ENCODE data around the gene NFASC.

Gene NFASC

DNA sequence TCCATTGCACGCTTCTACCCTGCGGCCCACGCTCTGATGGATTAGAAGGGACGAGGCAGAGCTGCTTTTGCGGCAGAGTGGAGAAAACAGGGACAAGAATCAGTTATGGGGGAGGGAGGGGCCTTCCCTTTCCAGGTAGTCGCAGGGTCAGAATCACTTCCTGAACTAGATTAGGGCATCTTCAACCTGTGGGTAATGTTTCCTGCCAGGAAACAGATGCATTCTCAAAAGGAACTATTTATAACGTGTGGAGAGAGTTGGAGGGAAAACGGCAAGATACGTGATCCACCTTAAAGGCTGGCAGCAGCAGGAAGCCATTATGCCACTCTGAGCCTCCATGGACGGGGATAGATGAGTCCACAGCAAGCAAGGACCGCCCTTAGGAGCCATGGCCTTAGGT is 112.5 kb downstream of the NFASC start:
- DNase-seq (ENCODE audit: low read depth in 2 of 2) = no peak

DNA sequence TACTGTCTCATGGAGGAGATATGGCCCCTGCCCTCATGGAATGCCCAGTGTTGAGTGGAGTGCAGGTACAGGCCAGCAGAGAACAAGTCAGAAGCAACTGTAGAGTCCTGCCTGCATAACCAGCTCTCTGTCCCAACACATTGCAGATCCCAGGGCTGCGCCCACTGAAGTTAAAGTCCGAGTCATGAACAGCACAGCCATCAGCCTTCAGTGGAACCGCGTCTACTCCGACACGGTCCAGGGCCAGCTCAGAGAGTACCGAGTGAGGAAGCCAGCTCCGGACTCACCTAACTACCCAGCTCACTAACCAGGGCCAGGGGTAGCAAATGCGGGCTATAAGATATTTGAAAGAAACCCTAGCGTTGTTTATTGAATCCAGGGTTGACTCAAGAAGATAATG is 113.2 kb downstream of the NFASC start:
- DNase-seq (ENCODE audit: low read depth in 2 of 2) = no peak

DNA sequence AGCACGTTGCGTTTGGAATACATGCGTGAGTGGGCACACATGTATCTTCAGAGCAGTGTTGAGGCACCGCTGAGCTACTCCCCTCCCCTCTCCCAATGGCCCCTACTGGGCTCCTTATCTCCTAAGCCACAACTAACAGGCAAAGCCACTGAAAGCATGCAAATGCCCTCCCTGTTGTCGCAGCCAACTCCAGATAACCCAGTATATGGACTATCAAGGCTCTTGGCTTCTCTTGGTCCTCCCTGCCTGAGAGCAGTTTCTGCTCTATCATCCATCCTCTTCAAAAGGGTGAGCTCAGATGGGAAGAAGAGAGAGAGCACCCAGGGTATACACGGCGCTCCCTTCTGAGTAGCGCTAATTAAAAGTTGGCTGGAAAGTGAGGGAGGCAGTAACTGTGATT is 113.8 kb downstream of the NFASC start:
- DNase-seq (ENCODE audit: low read depth in 2 of 2) = no peak

DNA sequence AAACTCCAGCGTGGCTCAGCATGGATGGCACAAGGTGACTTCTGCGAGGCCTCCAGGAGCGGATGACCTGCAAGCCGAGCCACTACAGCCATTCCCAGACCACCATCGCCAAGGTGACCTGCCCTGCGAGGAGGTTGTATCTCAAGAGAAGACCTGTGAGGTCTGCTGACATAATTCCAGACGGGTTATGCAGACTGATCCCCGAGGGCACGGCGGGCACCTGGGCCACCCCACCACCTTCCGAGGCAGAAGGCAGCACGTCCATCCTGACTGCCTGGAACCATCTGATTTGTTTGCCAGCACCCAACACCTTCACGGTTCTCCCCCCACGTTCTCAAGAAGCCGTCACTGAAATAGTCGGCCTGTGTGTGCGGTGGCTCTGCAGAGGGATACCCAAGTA is 115.5 kb downstream of the NFASC start:
- DNase-seq (ENCODE audit: low read depth in 2 of 2) = no peak

DNA sequence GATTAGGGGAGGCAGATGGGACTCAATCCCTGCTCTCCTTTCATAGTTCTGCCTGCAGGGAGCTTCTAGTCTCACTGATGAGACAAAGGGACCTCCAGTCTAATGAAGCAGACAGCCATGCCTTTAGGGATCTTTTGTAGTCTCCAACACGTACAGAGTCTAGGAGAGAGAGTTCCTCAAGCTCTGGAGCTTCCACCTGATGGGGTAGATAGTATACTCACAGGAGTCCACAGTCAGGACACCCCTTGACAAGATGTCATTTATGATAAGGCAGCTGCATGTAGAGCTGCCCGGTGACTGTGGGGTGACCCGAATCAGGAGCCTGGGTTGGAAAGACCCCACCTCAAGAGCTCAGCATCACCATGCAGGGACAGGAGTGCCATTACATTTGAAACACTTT is 117.0 kb downstream of the NFASC start:
- DNase-seq (ENCODE audit: low read depth in 2 of 2) = no peak

DNA sequence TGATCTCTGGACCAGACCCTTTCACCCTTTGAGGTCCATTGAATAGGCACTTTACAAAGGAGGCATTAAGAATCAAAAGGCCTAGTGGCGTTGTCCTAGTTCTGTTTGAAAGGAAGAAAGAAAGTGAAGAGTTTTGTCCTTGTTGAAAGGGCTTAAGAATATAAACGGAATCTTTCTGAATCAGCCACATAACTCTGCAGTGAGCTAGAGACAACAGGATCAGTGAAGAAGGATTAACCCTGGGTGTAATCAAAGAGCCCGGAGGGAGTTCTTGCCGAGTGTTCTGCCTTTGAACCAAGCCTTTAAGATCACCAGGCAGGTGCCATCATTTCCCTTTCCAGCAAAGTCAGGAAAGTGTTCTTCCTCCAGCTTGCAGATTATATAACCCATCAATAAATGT is 117.5 kb downstream of the NFASC start:
- DNase-seq (ENCODE audit: low read depth in 2 of 2) = no peak

DNA sequence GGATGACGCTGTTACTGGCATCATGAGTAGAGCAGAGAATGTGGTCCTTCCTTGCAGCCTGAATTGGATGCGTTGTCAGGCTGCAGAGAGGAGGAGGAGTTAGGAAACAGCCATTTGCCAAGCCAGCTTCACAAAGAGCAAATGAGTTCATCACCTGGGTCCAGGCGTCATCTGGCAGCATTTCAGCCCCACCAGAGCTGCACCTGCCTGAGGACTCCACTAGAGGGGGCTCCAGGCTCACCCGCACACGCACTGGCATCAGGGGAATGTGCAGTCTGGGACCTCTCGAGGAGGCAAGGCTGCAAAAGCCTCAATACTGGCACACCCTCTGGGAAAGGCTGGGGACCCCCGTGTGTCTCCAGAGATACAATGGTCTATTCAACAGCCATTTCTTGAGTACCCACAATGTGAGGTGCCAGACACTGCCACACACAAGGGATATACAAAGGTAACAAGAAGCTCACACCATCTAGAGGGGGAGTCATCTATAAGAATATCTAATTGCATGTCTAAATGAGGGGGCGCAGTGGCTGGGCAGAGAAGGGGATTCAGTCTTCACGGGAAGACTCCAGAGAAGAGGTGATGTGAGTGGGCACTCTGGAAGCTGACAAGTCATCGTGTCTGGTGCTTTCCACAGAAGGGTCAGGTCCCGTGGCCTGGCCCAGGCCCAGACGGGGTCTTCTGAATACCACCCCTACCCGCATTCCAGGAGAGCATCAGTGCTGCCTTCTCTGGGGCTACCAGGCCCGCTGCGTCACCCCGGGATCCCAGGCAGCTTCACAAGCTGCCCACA is 118.8 kb downstream of the NFASC start:
- peak; percentile 34 to 55 for DNase-seq (ENCODE audit: low read depth in 2 of 2)

DNA sequence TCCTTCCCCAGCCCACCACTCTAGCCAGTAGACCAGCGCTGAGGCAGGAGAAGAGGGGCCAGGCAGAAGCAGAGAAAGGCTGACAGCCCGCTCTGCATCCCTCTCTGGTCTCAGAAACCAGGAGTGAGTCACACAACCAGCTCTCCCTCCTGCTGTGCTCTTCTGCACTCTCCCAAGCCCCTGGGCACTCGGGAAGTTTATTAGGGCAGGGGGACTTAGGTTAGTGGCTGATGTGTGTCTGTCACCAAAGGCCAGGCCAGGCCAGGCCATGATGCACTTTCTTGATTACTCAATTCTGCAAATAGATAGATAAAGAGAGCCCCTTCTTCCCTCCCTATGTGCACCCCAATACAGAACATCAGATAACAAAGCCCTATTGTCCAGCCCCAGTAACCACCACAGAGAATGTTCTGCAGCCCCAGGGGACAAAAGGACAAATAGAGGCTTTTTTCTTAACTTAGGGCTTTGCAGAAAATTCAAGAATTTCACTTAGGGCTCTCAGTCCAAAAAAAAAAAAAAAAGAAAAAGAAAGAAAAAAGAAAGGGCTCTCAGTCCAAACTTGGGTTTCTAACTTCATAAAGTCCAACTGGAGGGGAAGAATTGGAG is 119.5 kb downstream of the NFASC start:
- DNase-seq (ENCODE audit: low read depth in 2 of 2) = no peak

DNA sequence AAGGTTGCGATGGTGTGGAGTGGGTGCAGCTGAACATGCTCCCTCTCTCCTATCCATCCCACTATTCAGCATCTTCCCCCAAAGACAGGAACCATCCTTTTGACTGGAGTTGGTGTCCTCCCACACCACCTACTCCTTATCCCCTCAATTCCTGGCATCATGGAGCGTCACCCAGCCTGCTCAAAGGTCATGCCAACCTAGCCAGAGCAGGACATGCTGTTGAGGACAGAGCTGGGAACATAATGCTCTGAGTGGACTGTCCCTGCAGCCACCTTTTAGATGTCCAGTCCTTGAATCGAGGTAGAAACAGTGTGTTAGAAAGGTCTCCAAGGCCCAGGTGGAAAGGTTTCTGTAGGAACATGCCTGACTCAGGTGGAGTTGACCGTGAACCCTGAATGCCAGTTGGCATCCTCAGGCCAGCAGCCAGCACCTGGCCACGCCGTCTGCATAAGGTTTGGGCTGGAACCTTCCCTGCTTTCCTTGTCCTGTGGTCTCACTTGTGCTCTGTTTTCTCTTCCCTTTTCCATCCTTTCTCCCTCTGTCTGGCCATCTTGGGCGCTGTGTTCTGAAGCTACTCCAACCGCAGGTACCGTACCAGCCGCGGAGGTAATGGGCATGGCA is 120.2 kb downstream of the NFASC start:
- no peak for DNase-seq (ENCODE audit: low read depth in 2 of 2)

DNA sequence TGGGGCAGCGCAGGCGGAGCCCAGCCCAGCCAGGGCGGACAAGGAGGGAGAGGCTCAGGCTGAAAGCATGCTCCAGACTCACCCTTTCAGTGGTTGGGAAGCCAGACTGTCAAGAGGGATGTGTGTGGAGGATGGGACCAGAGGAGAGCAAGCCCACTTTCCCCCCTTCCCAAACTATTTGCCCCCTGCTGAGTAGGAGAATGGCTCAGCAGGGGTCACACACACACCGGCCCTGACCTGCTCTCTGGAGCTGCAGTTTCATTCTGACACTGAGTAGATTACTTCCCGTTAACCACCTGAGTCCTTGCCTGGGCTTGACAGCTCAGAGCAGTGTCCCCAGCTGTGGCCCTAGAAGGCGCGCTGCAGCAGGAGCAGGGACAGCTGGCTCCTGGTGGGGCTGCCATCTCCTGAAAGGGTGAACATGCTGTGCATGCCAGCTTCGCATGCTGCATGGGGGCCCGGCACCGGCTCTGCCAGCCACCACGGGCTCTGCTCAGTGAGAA is 120.7 kb downstream of the NFASC start:
- DNase-seq (ENCODE audit: low read depth in 2 of 2) = no peak

DNA sequence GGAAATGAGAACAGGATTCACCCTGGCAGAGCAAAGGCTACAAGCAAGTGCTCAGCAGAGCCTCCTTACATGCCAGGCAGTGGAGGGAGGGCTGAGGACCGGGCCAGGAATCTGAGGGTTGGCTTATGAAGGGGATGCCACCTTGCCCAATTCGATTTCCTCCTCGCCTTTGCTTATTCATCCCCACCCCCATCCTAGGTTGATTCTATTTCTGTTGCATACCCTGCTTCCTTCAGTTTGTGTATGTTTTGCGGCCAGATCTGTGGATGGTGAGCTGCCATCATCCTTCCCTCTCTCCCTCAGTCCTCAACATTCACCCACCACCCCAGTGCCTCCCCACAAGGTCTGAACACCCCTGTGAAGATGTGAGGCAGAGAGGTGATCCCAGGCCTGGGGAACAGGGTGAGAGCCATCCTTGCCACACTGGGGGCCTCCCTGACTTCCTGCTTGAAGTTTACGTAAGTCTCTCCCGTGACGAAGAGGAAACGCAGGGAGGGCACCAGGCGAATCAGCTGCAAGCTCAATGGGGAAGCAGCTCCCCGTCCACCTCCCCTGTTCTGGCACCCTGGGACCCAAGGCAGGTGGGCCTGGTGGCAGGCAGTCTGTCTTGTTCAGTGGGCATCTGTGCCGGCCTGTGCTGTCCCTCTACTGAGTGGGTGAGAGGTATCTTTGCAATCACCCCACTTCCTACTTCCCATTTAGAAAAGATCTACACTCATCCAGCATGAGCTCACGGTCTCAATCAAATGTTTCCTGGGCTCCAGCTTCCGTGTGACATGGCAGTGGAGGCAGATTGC is 121.7 kb downstream of the NFASC start:
- no peak for DNase-seq (ENCODE audit: low read depth in 2 of 2)

DNA sequence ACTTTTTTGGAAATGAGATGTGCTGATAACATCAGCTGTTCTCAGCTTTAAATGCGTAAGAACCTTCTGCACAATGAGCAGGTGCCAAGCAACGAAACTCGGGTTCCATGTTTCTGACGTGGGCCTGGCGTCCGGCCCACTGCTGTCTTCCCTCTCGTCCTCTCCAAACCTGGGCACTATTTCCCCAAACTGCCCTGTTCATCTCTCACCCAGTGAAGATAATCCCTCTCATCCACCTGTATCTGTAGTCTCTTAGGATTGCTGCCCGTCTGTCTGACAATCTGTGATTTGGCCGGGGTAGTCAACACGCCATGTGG is 122.3 kb downstream of the NFASC start:
- no peak for DNase-seq (ENCODE audit: low read depth in 2 of 2)

DNA sequence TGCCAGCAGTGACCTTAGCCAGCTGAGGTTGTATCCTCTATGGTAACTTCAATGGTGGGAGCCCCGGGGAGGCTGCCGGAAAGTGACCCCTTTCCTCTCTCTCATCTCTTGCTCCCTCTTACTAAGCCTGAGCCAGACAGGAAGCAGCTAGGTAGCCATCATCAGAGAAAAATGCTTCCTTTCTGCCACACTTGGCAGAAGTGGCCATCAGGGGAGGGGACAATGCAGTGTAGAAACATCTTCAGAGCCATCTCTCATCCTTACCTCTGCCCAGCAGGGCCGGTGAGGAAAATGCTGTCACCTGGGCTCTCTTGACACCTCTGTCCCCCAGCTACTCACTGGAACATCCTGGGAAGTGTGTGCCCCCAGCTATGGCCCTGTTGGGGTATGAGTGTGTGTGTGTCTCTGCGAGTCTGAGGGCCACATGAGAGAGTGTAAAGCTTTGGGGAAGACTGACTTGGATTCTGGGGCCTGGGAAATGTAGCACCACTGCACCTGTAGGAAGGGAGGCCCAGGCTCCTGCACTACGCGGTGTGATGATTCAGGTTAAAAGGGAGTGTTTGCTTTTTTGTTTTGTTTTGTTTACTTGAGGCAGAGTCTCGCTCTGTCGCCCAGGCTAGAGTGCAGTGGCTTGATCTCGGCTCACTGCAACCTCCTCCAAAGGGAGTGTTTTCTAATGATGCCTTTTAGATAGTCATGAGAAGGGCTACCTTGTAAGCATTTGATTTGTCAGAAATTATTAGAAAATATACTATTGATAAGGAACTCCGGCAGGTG is 123.6 kb downstream of the NFASC start:
- DNase-seq (ENCODE audit: low read depth in 2 of 2) = no peak

DNA sequence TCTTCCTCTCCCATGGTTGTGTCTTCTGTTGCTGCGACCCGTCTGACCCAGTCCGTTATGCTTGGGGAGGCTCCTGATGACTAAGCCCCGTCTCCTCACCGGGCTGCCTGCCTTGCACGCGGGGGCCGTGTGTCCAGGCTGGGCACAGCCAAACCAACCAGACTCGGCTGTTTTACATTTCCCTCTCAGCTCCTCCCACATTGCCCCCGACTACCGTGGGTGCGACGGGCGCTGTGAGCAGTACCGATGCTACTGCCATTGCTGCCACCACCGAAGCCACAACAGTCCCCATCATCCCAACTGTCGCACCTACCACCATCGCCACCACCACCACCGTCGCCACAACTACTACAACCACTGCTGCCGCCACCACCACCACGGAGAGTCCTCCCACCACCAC is 126.3 kb downstream of the NFASC start:
- DNase-seq (ENCODE audit: low read depth in 2 of 2) = no peak

DNA sequence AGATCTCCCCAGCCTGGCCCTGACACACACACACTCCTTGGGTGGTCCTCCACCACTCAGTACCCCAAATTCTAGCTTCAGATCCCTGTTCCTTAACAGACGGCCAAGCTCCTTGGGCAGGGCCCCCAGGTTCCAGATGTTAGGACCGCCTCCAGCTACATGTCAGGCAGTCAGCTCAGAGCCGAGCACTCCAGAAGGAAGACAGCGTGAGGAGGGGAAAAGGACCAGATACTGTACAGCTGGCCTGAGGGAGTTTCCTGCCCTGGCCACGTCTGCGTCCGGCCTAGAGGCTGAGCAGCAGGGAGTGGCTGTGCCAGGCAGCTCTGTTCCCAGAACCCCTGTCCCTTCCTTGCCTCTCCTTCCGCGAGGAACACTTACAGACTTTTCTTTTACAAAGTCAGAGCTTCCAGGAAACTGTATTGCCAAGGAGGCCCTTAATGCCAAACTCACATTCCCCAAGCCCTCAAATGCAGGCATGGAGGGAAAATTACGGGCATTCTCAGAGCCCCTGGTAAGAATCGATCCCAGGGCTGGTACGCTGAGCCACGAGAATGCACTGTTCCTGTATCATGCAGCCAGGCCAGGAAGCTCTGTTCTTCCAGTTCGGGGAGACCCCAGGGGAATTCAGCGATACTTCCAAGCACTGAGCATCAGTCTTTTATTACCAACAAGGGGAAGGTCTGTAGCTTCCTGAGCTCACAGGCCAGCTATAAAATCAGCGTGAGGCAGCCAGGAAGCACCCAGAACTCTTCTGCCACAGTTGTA is 127.1 kb downstream of the NFASC start:
- DNase-seq (ENCODE audit: low read depth in 2 of 2) = no peak

DNA sequence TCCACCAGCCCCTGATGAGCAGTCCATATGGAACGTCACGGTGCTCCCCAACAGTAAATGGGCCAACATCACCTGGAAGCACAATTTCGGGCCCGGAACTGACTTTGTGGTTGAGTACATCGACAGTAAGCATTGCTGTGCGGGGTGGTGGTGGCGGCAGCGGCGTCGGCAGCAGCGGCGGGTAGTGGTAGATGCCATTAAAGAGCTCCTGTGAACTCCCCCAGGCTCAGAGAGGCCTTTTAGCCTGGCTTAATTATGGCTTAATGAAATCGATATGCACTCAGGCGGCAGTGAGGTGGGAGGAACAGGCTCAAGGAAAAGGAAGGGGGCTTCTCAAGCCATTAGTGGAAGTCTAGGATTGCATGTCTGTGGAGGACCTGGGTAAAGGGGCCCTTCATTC is 130.5 kb downstream of the NFASC start:
- no peak for DNase-seq (ENCODE audit: low read depth in 2 of 2)

DNA sequence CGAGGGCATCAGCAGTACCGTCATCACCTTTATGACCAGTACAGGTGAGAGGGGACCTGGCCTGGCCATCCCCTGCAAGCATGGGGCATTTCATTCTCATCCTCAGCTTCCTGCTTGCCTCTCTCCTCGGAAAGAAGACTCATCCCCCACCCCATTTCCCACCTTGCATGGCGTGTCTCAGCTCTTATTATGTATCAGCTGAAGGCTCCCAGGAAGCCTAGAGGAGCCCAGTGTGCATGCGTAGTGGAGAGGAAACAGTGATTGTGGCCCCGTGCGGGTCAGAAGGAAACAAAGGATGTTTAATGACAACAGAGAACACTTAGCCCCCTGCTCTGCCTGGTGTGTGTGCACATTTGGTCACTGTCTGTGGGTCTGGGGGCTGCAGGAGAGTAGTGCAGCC is 132.0 kb downstream of the NFASC start:
- DNase-seq (ENCODE audit: low read depth in 2 of 2) = no peak

DNA sequence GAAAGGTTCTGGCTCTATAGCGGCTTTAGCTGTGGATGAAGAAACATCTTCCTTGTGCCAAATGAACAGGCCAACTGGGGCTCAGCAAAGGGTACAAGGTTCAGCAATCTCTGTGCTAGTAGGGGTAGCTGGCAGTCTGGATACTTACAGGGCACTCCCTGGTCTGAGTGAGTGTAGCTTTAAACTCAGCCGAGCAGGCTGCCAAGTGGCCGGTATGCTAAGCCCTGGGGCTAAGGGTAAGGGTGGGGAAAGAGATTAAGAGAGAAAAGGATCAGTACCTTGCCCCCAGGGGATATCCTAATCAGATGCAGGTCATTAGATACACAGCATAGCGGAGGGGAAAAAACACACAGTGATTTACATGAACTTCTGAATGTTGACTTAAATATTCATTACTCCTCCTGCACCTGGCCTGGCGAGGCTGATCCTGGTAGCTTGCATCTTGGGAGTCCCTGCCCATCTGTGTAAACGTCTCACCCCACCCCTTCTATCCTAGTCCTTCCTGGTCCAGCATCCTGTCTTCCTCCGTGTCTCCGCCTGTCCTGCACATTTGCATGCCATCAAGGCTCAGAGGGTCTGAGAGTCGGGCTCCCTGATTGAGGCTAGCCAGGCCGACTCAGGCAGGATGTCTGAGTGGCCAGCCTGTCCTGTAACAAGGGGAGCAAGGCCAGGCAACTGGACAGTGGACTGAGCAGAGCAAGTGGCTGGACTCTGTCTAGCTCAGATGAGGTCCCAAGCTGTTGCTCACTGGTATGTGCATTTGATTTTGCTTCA is 132.9 kb downstream of the NFASC start:
- no peak for DNase-seq (ENCODE audit: low read depth in 2 of 2)

DNA sequence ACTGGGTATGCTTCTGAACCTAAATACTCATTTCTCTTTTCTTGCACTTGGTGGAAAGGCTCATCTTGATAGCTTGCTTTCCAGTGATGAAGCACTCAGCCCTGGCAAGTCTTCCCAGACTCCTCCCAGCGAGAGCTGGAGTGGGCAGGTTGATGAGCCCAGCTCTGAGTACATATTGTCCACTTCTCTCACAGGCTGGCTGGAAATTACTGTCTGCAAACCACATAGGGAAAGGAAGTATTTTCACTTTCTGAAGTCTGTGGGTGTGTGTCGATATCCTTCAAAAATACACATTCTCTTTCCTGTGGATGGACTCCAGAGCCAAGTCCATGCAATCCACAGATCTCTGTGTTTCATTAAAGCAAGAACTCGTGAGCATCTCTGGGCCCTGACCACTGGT is 133.7 kb downstream of the NFASC start:
- DNase-seq (ENCODE audit: low read depth in 2 of 2) = no peak

DNA sequence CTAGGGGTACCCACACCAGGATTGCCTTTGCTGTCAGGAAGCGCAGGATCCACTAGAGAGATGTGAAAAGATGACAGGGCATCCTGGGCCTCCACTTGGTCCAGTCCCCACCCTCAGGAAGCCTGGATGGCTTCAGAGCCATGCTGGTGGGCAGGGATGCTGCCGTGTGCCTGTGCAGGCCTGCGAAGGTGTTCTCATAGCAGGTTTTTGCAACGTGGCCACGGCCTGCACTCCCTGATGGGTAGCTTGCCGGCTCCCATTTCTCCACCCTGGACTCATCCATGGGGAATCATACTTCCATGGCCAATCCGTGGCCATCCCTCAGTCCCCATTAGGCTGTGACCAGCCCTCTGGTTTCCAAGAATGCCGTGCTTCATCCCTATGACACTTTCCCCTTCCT is 138.2 kb downstream of the NFASC start:
- DNase-seq (ENCODE audit: low read depth in 2 of 2) = no peak

Measured in stimulated activated CD4-positive, alpha-beta T cell treated with anti-CD3 and anti-CD28 coated beads, Interleukin-4, amount 100 ng/mL, for 48 hours (primary cell).